ENCODE measurements around the gene MACROD1. TPM values are rescaled to one million over a fixed set of nuclear protein-coding genes. Genes with fewer than 3 reads are reported as not detected.

MACROD1 gene
- total RNA-seq, 1 experiment from 2014 or later, result 40.8 TPM

GRCh38 chr11:64131683-64132190, 34.2 kb downstream of the MACROD1 start:
- DNase-seq (ENCODE audit: low read depth), result no peak

GRCh38 chr11:64130618-64131017, 35.3 kb downstream of the MACROD1 start:
- no peak for DNase-seq (ENCODE audit: low read depth)

- DNase-seq (ENCODE audit: low read depth), result no peak
Observed at GRCh38 chr11:64129403-64129802, 36.5 kb downstream of the MACROD1 start.

- DNase-seq (ENCODE audit: low read depth), result no peak
Observed at GRCh38 chr11:64128255-64129006, 37.5 kb downstream of the MACROD1 start.

- DNase-seq (ENCODE audit: low read depth), result no peak
Observed at GRCh38 chr11:64127267-64128072, 38.4 kb downstream of the MACROD1 start.

- DNase-seq (ENCODE audit: low read depth), result no peak
Observed at GRCh38 chr11:64126796-64127195, 39.1 kb downstream of the MACROD1 start.

- DNase-seq (ENCODE audit: low read depth), result no peak
Observed at GRCh38 chr11:64126371-64126770, 39.5 kb downstream of the MACROD1 start.

GRCh38 chr11:64125676-64126075, 40.2 kb downstream of the MACROD1 start:
- DNase-seq (ENCODE audit: low read depth), result no peak

GRCh38 chr11:64124147-64124546, 41.8 kb downstream of the MACROD1 start:
- DNase-seq (ENCODE audit: low read depth), result no peak

- no peak for DNase-seq (ENCODE audit: low read depth)
Observed at GRCh38 chr11:64123679-64124078, 42.2 kb downstream of the MACROD1 start.

- DNase-seq (ENCODE audit: low read depth), result no peak
Observed at GRCh38 chr11:64122411-64123410, 43.2 kb downstream of the MACROD1 start.

- DNase-seq (ENCODE audit: low read depth), result peak; percentile 94
Observed at GRCh38 chr11:64121663-64122410, 44.1 kb downstream of the MACROD1 start.

GRCh38 chr11:64120951-64121569, 44.9 kb downstream of the MACROD1 start:
- peak; percentile 63 for DNase-seq (ENCODE audit: low read depth)

GRCh38 chr11:64119700-64120099, 46.2 kb downstream of the MACROD1 start:
- no peak for DNase-seq (ENCODE audit: low read depth)

- DNase-seq (ENCODE audit: low read depth), result no peak
Observed at GRCh38 chr11:64118876-64119665, 46.8 kb downstream of the MACROD1 start.

GRCh38 chr11:64117763-64118459, 48.0 kb downstream of the MACROD1 start:
- DNase-seq (ENCODE audit: low read depth), result no peak

GRCh38 chr11:64115531-64116522, 50.1 kb downstream of the MACROD1 start:
- no peak for DNase-seq (ENCODE audit: low read depth)
